Ishikawa (cell line): ENCODE data around the gene TMEM44.

ENCODE experiments used
- CEBPB ChIP-seq: IDR thresholded peaks from 2 replicates; pipeline ENCODE4 v1.6.1; 2012
- CREB1 ChIP-seq: IDR thresholded peaks from 2 replicates; pipeline ENCODE4 v1.6.1; 2012; ENCODE audit warnings: low read depth
- EGR1 ChIP-seq: IDR thresholded peaks from 2 replicates; pipeline ENCODE4 v1.6.1; 2012
- EP300 ChIP-seq: IDR thresholded peaks from 2 replicates; pipeline ENCODE4 v1.6.1; 2012; ENCODE audit warnings: borderline replicate concordance
- MAX ChIP-seq: IDR thresholded peaks from 2 replicates; pipeline ENCODE4 v1.6.1; 2012
- NFIC ChIP-seq: IDR thresholded peaks from 2 replicates; pipeline ENCODE4 v1.6.1; 2012
- RAD21 ChIP-seq: IDR thresholded peaks from 2 replicates; pipeline ENCODE4 v1.6.1; 2012; ENCODE audit warnings: low read depth
- REST ChIP-seq: IDR thresholded peaks from 2 replicates; pipeline ENCODE4 v1.6.1; 2012; ENCODE audit warnings: low read depth, mild to moderate bottlenecking
- TAF1 ChIP-seq: IDR thresholded peaks from 2 replicates; pipeline ENCODE4 v1.6.1; 2012; ENCODE audit warnings: low read depth, mild to moderate bottlenecking
- TCF12 ChIP-seq: IDR thresholded peaks from 2 replicates; pipeline ENCODE4 v1.6.1; 2012; ENCODE audit warnings: low read depth
- TEAD4 ChIP-seq: IDR thresholded peaks from 2 replicates; pipeline ENCODE4 v1.6.1; 2012
- ZBTB7A ChIP-seq: IDR thresholded peaks from 2 replicates; pipeline ENCODE4 v1.6.1; 2012; ENCODE audit warnings: low read depth

GRCh38 chr3:194661946-194662345 lies 28.7 kb upstream of the TMEM44 start:
- no peak for TF ChIP-seq TAF1
- TF ChIP-seq TCF12: no peak
- TF ChIP-seq EP300: no peak
- no peak for TF ChIP-seq REST
- TF ChIP-seq CEBPB: no peak
- TF ChIP-seq EGR1: no peak
- no peak for TF ChIP-seq MAX
- TF ChIP-seq RAD21: no peak
- TF ChIP-seq CREB1: no peak
- TF ChIP-seq ZBTB7A: no peak
- TF ChIP-seq NFIC: no peak
- TF ChIP-seq TEAD4: no peak
